HEK293T (cell line): ENCODE results near the gene HOXC6.
A peak's percentile ranks its signal among the peaks of the same experiment; 100 is the strongest.

Experiments
- CTCF ChIA-PET: fragments of 350-600 bp; formaldehyde crosslinking; extraction: SDS; loops from one replicate; lab custom pipeline; 2021; ENCODE audit warnings: antibody characterized with exemption, inconsistent platforms; lab: Yijun Ruan, JAX
- POLR2A ChIA-PET: fragments of 350-600 bp; formaldehyde crosslinking; extraction: SDS; loops from one replicate; lab custom pipeline; 2020; ENCODE audit warnings: antibody characterized with exemption, inconsistent platforms; lab: Yijun Ruan, JAX
- DNase-seq: peaks from one replicate; pipeline ENCODE4 v3.0.0; 2012; ENCODE audit warnings: mixed read lengths; ENCODE audit errors: extremely low spot score
- ARNT ChIP-seq: fragments of 450-650 bp; IDR thresholded peaks from 2 replicates; pipeline ENCODE4 v1.6.1; 2017; ENCODE audit warnings: mild to moderate bottlenecking
- BHLHE40 ChIP-seq: fragments of 450-650 bp; IDR thresholded peaks from 2 replicates; pipeline ENCODE4 v1.6.1; 2016; ENCODE audit warnings: mild to moderate bottlenecking, moderate library complexity, borderline replicate concordance
- CTBP1 ChIP-seq: fragments of 450-650 bp; IDR thresholded peaks from 2 replicates; pipeline ENCODE4 v1.6.1; 2016; ENCODE audit warnings: borderline replicate concordance
- ELF4 ChIP-seq: fragments of 450-650 bp; IDR thresholded peaks from 2 replicates; pipeline ENCODE4 v1.6.1; 2017; ENCODE audit warnings: antibody characterized with exemption
- FOXA1 ChIP-seq: fragments of 450-650 bp; IDR thresholded peaks from 2 replicates; pipeline ENCODE4 v1.6.1; 2016; ENCODE audit warnings: mild to moderate bottlenecking
- FOXK2 ChIP-seq: fragments of 450-650 bp; IDR thresholded peaks from 2 replicates; pipeline ENCODE4 v1.6.1; 2016; ENCODE audit warnings: mild to moderate bottlenecking
- FOXM1 ChIP-seq: fragments of 450-650 bp; IDR thresholded peaks from 2 replicates; pipeline ENCODE4 v1.6.1; 2017; ENCODE audit warnings: mild to moderate bottlenecking, borderline replicate concordance
- HDGF ChIP-seq: fragments of 450-650 bp; IDR thresholded peaks from 2 replicates; pipeline ENCODE4 v1.6.1; 2017; ENCODE audit warnings: antibody characterized with exemption, borderline replicate concordance
- L3MBTL2 ChIP-seq: fragments of 450-650 bp; conservative IDR thresholded peaks from 2 replicates; pipeline ENCODE4 v1.6.1; 2016; ENCODE audit warnings: mild to moderate bottlenecking
- LEF1 ChIP-seq: fragments of 450-650 bp; IDR thresholded peaks from 2 replicates; pipeline ENCODE4 v1.6.1; 2017; ENCODE audit warnings: mild to moderate bottlenecking, borderline replicate concordance
- NFRKB ChIP-seq: fragments of 450-650 bp; IDR thresholded peaks from 2 replicates; pipeline ENCODE4 v1.6.1; 2016; ENCODE audit warnings: mild to moderate bottlenecking, moderate library complexity
- PKNOX1 ChIP-seq: fragments of 450-650 bp; IDR thresholded peaks from 2 replicates; pipeline ENCODE4 v1.6.1; 2016
- SP1 ChIP-seq: fragments of 450-650 bp; IDR thresholded peaks from 2 replicates; pipeline ENCODE4 v1.6.1; 2017
- SUZ12 ChIP-seq: fragments of 450-650 bp; IDR thresholded peaks from 2 replicates; pipeline ENCODE4 v1.6.1; 2016; ENCODE audit warnings: mild to moderate bottlenecking
- TARDBP ChIP-seq: fragments of 450-650 bp; IDR thresholded peaks from 2 replicates; pipeline ENCODE4 v1.6.1; 2016
- ZNF384 ChIP-seq: fragments of 450-650 bp; IDR thresholded peaks from 2 replicates; pipeline ENCODE4 v1.6.1; 2016

HOXC6 gene

GRCh38 chr12:53994009-53994263 is 34.3 kb upstream of the HOXC6 start:
- POLR2A ChIA-PET = no interaction called here
- DNase-seq = no peak
- CTCF ChIA-PET = interaction anchor here (1.3 kb wide), 1 partner anchor 9 kb away, joined by 3 read pairs; the partner anchor contains the start of gene HOXC10
- TF ChIP-seq NFRKB (no peak), BHLHE40 (no peak), ARNT (no peak), FOXK2 (no peak), ELF4 (no peak), FOXM1 (no peak), PKNOX1 (no peak), CTBP1 (no peak), ZNF384 (no peak), SP1 (no peak), HDGF (no peak)

GRCh38 chr12:53994264-53995001 is 33.8 kb upstream of the HOXC6 start:
- ChIA-PET CTCF (interaction anchor here (0.6 to 1.4 kb wide), 5 partner anchors 9 to 248 kb away, joined by 3 read pairs; partner anchors contain the start of gene HOXC10), POLR2A (interaction anchor here (0.8 to 1.4 kb wide), 4 partner anchors 15 to 213 kb away, joined by 3 read pairs; partner anchors contain the start of gene HOXC8)
- TF ChIP-seq L3MBTL2 (peak; percentile 28; the same call in 1 of the 2 replicates), ARNT (no peak)
- no peak for DNase-seq

GRCh38 chr12:53995002-53995377 is 33.2 kb upstream of the HOXC6 start:
- POLR2A ChIA-PET = interaction anchor here (0.6 to 7.6 kb wide), 8 partner anchors 8 to 212 kb away, joined by 3 to 69 read pairs (median 3); partner anchors contain the start of genes HOXC10 and HOXC8
- no peak for TF ChIP-seq ARNT
- no peak for TF ChIP-seq TARDBP
- no peak for TF ChIP-seq SP1
- TF ChIP-seq PKNOX1 = no peak
- no peak for TF ChIP-seq FOXM1
- no peak for TF ChIP-seq HDGF
- TF ChIP-seq SUZ12 = no peak
- no peak for TF ChIP-seq BHLHE40
- no peak for TF ChIP-seq LEF1
- no peak for TF ChIP-seq NFRKB
- TF ChIP-seq FOXK2 = no peak
- no peak for TF ChIP-seq ELF4
- TF ChIP-seq FOXA1 = no peak
- TF ChIP-seq L3MBTL2 = no peak
- TF ChIP-seq CTBP1 = no peak
- TF ChIP-seq ZNF384 = no peak
- CTCF ChIA-PET = interaction anchor here (0.6 to 1.4 kb wide), 6 partner anchors 10 to 251 kb away, joined by 3 to 4 read pairs (median 3); partner anchors contain the start of gene HOXC10
- DNase-seq = no peak

- POLR2A ChIA-PET = interaction anchor here (0.6 to 7.6 kb wide), 10 partner anchors 9 to 212 kb away, joined by 3 to 69 read pairs (median 3); partner anchors contain the start of genes HOXC10 and HOXC8
- no peak for TF ChIP-seq FOXA1
- TF ChIP-seq CTBP1 = no peak
- no peak for TF ChIP-seq FOXK2
- TF ChIP-seq ELF4 = no peak
- no peak for TF ChIP-seq ARNT
- TF ChIP-seq L3MBTL2 = no peak
- TF ChIP-seq HDGF = no peak
- TF ChIP-seq FOXM1 = no peak
- TF ChIP-seq LEF1 = no peak
- no peak for TF ChIP-seq BHLHE40
Measured at GRCh38 chr12:53995378-53996239, 32.6 kb upstream of the HOXC6 start.

GRCh38 chr12:53996240-53997203 is 31.7 kb upstream of the HOXC6 start:
- no peak for TF ChIP-seq ZNF384
- TF ChIP-seq CTBP1 = no peak
- TF ChIP-seq NFRKB = no peak
- TF ChIP-seq TARDBP = no peak
- 0 out of 2 replicates have a peak, but pooled peaks have one; percentile 14 for TF ChIP-seq HDGF
- POLR2A ChIA-PET = interaction anchor here (0.8 to 7.6 kb wide), 6 partner anchors 10 to 209 kb away, joined by 3 to 69 read pairs (median 4); partner anchors contain the start of genes HOXC10 and HOXC8
- CTCF ChIA-PET = interaction anchor here (1.4 to 4.8 kb wide), 5 partner anchors 8 to 218 kb away, joined by 3 to 27 read pairs (median 7); partner anchors contain the start of gene HOXC10
- no peak for DNase-seq

More at GRCh38 chr12:53995378-53996239, 32.6 kb upstream of the HOXC6 start:
- CTCF ChIA-PET = interaction anchor here (0.8 to 1.4 kb wide), 5 partner anchors 11 to 252 kb away, joined by 3 to 4 read pairs (median 3); partner anchors contain the start of gene HOXC10
- no peak for DNase-seq
